HG03175 (cell line): ENCODE measurements around the gene MYO1D.
"Not testable (repeated sequence)": the region's sequence is repeated elsewhere in the genome, so short reads cannot be mapped to it uniquely, and the experiment has no call there.

Source experiments
- ATAC-seq: cut with Tn5 transposase; IDR thresholded peaks from one replicate; pipeline ENCODE4 v1.9.1; 2021; ENCODE audit warnings: mild to moderate bottlenecking, moderate library complexity; ENCODE audit not compliant: unreplicated experiment

The MYO1D gene

DNA sequence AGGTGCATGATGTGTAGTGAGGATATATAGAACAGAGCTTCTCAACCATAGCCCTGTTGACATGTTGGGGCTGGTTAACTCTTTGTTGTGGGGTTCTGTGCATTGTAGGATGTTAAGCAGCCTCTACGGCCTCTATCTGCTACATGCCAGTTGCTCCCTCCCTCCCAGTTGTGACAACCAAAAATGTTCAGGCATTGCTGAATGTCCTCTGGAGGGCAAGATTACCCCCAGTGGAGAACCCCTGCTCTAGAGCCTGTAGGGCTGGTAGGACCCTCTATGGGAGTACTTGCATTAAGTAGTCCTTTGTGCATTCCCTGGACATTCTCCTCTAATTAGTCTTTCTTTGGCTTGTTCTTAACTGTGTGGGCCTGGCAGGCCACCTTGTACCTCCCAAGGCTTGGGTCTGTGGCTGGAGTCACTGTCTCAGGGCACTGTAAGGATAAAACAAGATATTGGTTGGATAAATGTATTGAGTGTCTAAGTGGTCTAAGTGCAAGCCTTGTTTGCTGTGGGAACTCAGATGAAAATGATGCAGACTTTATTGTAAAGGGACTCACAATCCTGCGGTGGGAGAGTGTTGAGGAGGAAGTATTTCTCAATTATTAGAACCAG is 19.8 kb upstream of the MYO1D start:
- ATAC-seq: no peak

DNA sequence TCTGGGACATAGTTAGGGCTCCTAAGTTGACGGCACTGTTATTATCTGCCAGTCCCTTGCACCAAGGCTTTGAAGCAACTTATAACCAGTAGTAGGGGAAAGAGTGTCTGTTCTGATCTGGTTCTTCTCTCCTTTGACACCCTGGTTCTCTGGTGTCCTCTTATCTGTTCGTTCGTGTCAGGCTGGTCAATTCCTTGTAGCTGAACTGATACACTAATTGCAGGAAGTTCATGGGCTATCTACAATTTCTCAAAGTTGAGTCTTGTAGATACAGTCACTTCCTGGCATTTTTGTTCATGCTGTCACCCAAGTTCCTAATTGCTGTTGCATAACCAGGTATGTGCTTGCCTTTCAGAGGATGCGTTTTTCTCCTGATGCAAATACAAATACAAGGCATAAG is 17.3 kb upstream of the MYO1D start:
- no peak for ATAC-seq

DNA sequence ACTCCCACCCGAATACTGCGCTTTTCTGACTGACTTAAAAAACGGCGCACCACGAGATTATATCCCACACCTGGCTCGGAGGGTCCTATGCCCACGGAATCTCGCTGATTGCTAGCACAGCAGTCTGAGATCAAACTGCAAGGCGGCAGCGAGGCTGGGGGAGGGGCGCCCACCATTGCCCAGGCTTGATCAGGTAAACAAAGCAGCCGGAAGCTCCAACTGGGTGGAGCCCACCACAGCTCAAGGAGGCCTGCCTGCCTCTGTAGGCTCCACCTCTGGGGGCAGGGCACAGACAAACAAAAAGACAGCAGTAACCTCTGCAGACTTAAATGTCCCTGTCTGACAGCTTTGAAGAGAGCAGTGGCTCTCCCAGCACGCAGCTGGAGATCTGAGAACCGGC is 10.5 kb upstream of the MYO1D start:
- ATAC-seq: not testable (repeated sequence)

DNA sequence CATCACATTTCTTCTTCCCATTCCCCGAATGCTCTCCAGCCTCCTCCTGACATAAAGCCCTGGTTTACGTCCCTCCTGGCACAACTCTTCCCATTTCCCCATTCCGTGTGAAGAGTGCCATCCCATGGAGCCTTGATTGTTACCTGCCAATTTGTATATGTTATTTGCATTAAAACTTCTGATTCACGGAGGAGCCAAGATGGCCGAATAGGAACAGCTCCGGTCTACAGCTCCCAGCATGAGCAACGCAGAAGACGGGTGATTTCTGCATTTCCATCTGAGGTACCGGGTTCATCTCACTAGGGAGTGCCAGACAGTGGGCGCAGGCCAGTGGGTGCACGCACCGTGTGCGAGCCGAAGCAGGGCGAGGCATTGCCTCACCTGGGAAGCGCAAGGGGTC is 10.0 kb upstream of the MYO1D start:
- not testable (repeated sequence) for ATAC-seq

DNA sequence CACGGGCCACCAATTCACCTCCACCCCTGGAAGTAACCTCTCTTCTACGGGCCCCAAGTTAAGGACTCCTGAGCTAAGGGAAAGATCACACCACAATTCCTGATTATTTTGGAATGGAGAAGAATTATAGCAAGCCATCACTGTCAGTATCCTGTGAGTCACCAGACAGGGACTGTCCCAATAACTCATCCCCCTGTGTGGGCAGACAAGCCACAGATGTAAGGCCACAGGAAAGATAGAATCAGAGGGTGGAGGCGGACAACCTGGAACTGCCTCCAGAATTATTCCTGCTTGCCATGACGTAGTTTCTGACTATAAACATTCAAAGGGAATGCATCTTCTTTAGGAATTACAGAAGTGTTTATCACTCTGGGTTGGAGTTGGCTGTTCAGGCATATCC is 5.8 kb upstream of the MYO1D start:
- ATAC-seq: no peak

DNA sequence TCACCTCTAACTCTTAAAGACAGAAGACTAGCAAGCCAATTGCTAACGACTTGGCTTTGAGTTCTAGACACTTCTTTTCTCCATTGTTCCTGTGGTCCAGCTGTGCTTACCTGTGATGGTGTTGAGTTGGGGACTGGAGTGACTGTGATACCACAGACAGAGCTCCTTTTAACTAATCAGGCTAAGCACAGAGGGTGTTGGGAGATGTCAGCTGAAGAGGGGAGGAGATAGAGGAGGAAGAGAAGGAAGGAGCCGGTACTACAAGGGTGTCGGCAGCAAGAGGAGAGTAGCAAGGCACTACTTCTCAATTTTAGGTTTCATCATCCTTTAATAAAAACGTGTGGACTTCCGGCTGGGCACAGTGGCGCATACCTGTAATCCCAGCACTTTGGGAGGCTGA is 5.1 kb upstream of the MYO1D start:
- ATAC-seq: no peak

DNA sequence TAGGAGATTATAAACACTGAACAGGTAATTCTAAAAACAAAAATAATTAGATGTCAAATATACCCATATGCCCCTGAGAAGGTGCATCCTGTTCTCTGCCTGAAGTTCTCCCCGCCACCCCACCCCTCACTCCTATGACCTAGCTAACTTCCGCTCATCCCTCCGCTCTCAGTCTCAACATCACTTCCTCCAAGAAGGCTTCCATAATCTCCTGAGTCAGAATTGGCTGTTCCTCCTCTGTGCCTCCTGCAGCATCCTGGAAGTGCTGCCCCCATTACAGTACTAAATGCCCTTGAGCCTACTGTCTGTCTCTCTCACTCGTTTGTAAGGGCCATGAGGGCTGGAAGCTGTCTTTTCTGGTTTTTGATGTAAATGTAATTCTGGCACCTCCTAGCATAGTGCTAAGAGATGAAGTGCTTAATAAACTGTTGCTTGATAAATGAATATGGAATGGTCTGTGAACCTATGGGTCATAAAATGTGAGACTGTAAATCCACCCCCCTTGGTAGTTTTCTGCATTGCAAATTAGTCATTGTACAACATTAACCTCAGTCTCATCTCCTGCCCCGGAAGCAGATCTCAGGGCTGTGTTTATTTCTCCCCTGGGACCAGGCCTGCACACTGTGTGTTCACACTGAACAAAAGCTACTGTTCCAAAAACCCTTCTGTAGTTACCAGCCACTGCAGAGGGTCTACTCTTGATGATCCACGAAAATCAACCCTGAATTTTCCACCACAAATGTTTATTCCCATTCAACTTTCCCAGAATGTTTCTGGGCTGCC is 3.9 kb upstream of the MYO1D start:
- ATAC-seq: no peak

DNA sequence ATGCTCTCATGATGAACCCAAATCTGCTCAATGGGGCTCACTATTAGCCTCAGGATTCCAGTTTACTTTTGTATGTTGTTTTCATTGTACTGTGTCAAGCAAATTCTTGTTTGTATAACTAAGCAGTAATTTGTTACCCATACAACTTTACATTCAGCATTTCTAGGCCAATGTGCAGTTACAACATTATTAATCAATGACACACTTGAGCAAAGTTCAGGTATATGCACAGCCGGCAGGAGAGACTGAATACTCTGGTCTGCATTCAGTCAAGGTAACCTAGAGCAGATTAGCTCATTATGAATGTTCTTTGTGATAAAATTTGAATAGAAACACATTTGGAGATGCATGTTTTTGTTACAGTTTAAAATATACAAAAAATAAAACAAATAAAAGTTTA is 2.2 kb upstream of the MYO1D start:
- no peak for ATAC-seq

DNA sequence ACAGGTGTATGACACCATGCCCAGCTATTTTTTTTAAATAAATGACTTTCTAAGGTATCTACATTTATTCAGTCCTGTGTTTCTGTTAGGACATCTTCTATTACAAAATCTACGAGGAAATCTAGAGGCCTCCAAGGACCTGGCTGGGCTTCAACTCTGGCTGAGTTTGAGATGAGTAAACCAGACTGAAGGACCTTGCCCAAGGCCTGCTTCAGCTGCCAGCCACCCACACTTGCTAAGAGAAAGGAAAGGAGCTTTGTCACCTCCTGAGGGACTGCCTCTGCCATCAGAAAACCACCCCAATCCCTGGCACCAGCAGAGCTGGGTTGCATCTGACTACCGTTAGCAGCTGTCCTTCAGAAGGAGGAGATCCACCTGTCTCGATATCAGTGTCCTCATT is 1.3 kb upstream of the MYO1D start:
- no peak for ATAC-seq

DNA sequence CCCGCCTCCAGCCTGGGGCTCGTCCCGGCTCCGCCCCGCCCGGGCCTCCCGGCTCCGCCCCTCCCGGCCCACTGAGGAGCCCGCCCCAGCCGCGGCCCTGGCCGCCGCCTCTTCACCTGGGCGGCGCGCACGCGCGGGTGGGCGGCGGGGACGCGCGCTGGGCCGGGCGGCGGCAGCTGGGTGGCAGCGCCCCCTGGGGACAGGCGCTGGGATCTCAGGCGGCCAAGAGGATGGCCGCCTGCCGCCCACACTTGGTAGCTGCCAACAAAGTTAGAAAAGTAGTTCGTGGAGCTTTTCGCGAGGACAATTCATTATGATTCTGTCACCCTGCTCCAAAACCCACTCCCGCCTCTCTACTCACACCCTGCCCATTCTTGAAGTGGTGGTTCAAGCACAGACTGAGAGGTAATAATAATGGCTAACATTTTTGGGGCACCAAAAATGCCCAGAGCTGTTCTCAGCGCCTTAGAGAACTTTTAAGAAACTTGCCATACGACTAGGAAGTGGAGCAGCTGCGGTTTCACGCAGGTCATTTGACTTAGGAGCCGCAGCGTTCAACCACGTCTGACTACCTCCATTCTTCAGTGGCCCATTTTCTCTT is 340 bp upstream of the MYO1D start:
- peak; percentile 90 for ATAC-seq

DNA sequence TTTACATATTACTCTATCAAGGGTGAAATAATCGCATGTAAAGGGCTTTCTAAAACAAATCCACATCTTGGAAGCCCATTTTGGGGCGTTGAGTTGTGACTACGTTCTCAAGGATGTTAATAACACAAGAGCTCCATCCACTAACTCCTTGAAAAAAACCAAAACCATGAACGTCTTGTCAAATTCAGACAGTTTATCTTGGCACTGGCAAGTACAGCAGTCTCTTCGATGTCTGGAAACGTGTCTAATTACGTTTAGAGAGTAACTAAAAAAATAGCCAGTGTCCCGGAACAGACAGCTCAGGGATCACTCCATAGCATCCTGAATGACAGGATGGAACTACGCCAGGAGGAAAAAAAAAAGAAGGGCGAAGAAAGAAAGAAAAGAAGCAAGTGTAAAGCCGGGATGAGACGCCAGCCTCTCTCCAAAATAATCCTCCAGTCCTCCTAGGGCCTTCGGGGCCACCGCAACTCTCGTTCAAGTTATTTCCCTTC is 954 bp downstream of the MYO1D start:
- no peak for ATAC-seq

DNA sequence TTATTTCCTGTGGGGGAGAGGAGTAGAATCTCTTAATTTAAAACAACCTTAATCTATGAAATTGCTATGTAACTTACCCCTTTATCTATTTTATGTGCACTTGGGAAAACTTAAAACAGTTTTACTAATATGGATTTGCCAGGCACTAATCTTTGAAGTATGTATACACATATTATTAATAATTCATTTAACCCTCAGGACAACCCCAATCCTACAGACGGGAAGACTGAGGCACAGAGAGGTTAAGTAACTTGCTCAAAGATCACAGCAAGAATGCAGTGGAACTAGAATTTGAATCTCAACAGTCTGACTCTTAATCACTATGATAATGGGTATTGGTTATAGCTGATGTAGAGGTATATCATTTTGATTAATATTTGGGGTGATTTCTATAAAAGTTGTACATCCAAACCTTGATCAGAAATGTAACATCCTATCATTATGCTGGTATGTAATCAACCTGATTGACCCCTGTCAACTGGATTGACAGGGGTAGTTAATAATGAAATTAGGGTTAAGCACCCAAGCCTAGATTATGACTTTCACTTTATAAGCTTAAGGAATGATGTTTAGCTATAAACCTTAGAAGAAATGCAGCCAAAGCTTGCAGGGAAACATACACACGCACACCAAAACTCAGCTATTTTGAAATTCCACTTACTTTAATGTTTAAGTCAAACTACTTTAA is 1.6 kb downstream of the MYO1D start:
- no peak for ATAC-seq

DNA sequence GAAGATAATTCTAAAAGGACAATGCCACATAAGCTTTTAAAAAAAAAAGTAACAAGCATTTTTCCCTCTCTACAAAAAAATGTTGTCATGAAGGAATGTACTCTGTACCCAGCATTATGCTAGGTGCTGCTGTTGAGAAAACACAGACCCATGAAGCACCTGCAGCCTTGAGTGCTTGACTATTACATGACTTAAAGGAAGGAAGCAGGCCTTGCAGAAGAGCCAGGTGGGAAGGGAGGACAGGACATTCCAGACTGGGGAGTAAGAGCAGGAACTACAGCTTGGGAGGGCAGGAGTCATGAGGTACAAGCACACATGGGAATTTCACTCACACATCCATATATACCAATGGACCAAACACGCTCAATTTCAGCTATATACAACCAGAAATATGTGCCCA is 3.8 kb downstream of the MYO1D start:
- ATAC-seq: no peak

DNA sequence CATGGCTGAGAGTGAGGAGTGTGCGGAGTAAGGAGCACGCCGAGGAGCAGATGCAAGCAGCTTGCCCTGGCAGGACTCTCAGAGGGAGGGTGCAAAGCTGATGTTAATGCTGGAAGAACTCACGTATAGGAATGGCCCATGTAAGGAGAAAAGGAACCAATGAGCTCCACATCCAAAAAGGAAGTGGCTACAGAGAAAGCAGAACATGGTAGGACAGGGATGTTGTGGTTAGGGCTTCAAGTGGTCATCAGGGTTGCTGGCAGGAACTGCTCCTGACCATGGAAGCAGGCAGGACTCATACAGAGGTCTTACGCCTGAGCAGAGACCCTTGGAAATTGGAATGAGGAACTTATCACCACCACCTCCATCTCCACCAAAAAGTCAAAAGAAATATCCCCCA is 5.2 kb downstream of the MYO1D start:
- ATAC-seq: no peak

DNA sequence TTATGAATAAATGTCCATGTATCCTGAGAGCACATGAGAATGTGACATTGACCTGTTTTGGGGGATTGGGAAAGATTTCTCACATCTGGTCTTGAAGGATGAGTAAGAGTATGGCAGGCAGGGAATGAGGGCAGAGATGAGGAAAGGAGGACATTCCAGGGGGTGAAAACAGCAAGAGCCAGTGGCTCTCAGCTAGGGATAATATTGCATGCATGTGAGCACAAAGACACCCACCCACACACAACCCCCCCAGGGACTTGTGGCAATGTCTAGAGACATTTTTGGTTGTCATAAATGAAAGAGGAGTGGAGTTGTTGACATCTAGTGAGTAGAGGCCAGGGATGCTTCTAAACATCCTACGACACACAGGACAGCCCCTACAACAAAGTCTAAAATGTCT is 6.0 kb downstream of the MYO1D start:
- no peak for ATAC-seq

DNA sequence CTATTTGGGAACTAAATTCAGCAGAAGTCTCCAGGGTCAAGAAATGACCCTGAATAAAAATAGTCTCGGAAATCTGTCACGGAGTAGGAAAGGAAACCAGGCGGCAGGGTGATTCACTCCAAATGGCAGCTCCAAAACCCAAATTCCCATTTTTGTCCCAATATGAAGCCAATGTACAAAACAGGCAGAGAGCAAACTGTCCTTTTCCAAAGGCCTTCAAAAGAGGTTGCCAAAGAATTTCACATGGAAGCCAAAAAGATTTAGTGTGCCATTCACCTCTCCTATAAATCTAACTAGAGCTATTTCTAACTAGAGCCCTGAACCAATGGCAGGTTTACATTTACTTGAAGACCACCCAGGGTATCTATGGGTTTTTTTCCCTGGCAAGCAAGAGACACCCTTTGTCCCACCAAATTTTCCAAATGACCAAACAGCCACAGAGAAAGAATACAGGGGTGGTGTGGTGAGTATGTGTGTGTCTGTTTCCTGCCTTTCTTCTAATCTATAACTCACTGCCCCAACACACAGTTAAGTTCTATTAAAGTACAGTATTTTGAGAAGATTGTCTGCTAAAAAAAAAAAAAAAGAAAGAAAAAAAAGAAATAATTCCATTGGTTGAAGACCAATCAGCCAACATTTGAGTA is 6.8 kb downstream of the MYO1D start:
- ATAC-seq: no peak

DNA sequence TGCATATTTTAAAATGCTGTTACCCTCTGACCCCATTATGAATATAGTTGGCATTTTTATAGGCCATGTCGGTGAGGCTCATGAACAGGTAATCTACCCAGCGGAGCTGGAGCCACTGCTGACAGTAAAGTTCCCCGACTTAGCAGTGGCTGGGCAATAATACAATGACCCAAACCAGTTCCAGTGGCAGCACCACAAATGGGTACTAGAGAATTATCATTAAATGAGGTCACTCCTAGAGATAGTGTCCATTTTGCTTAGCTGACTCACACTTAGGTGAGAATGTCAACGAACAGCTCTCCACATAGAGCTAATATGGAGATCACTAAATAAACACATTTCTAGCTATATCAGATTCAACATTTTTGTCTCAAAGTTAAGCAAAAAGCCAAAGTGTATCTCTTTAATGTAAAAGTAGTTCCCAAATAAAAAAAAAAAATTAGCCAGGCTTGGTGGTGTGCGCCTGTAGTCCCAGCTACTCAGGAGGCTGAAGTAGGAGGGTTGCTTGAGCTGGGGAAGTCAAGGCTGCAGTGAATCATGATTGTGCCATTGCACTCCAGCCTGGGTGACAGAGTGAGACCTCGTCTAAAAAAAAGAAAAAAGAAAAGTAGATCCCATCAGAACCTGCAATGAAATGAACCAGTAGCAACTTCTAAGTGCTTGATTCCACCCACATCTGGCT is 7.4 kb downstream of the MYO1D start:
- no peak for ATAC-seq

DNA sequence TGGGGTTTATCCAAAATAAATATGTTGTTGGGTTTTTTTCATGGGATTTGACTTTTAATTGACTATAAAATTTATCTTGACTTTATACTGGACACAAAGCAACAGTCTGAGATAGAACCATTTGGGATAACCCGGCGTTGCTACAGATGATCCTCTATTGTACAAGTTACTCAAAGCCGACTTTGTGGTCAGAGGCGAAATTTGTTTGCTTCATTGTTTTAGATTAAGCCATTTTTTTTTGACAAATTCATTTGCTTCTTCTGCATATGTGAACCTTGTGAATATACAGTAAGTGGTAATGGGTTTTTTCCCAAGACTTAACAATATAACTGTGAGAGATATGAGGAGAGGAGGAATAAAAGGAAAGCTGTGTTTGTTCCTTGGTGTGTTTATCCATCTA is 11.8 kb downstream of the MYO1D start:
- no peak for ATAC-seq

DNA sequence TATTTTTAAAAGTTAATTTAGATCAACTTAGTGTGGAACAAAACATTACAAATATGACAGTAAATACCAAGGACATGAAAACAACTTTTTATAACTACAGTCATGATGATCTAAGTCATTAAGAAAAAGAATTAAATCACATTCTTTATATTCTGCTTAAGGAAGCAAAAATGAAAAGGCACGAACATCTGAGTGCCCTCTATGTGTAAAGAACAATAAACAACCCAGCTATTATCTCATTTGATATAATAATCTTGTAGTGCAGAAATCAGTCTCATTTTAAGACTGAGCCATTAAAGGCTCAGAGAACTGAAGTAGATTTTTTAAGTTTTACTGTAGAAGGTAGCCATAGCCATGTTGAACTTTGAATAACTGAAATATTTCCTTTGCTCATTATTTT is 13.4 kb downstream of the MYO1D start:
- no peak for ATAC-seq

DNA sequence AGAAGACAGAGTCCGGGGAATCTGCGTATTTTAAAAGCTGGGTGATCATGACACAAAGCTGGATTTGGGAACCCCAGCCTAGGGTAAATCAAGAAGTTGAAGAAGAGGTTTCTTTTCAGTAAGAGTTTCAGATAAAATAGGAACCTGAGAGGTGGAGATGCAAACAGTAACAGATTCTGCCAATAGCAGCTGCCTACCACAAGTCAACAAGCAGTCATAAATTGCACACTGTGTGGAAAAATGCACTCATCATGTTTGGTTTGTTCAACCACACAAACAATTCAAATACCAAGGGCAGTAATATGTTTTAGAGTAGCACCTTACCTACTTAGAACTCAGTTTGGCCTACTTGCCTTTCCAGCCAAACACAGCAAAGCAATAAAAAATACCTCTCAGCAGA is 14.0 kb downstream of the MYO1D start:
- no peak for ATAC-seq

DNA sequence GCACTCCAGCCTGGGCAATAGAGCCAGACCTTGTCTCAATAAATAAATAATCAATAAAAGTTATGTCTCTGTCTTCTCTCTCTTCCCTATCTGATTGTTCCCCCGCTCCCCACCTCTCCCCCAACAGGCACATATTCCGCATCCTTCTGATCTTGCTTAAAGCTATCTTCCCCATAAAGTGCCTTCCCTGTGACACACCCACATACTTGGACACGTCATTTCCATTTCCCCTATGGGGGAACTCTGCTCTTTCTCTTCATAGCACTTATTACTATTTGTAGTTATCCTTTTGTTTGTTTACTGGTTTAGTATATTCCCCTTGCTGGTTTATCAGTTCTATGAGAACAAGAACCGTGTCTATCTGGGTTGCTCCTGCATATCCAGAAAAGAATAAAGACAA is 14.9 kb downstream of the MYO1D start:
- no peak for ATAC-seq
